GM12878 (cell line): ENCODE measurements around the gene CDK16. TPM values are rescaled to one million over a fixed set of nuclear protein-coding genes. Genes with fewer than 3 reads are reported as not detected.

Experiments
- ATAC-seq: fragments of 200-7000 bp; cut with Tn5 transposase; 3 replicates; pipeline ENCODE4 v1.9.1; 2020; ENCODE audit warnings: mild to moderate bottlenecking, moderate library complexity
- BruUV-seq: library from RNA; stranded (reverse); fragments of 400-500 nt; replicated peaks from 2 replicates; lab custom pipeline; 2021; lab: Mats Ljungman, UMichigan
- CTCF ChIA-PET: fragments of 300-600 bp; sonication (Branson Sonifier 250); formaldehyde crosslinking; extraction: SDS; loops from one replicate; lab custom pipeline; 2021; ENCODE audit warnings: inconsistent platforms; lab: Yijun Ruan, JAX
- POLR2A ChIA-PET: fragments of 350-600 bp; formaldehyde crosslinking; extraction: SDS; loops from one replicate; lab custom pipeline; 2021; ENCODE audit warnings: inconsistent platforms; lab: Charles Lee
- RAD21 ChIA-PET: fragments of 300-600 bp; sonication (Branson Sonifier 250); formaldehyde crosslinking; loops from one replicate; lab custom pipeline; 2023; ENCODE audit warnings: antibody characterized with exemption; ENCODE audit not compliant: unreplicated experiment; lab: Charles Lee
- SMC1A ChIA-PET: fragments of 300-600 bp; sonication (Branson Sonifier 250); formaldehyde crosslinking; loops from one replicate; lab custom pipeline; 2023; ENCODE audit not compliant: unreplicated experiment, uncharacterized antibody; lab: Charles Lee
- DNase-seq: peaks from one replicate; pipeline ENCODE4 v3.0.0-alpha.2; 2011; ENCODE audit warnings: low read depth, low spot score
- FAIRE-seq: peaks from 3 replicates; lab custom pipeline; 2011; peaks lifted over from hg19 to GRCh38; lab: Jason Lieb, UNC
- H2AFZ ChIP-seq: 2 replicates; pipeline ENCODE4 v1.6.0; 2011; ENCODE audit warnings: low read depth, low read length, control low read depth; ENCODE audit not compliant: control insufficient read depth
- H3K27ac ChIP-seq: 2 replicates; pipeline ENCODE4 v1.5.1; 2011; ENCODE audit warnings: control low read depth; ENCODE audit not compliant: control insufficient read depth, insufficient read depth
- H3K27me3 ChIP-seq, 2 experiments: replicated peaks in 1 of 2; 2 replicates each; pipeline versions ENCODE4 v1.6.0 to v1.6.1; 2011; ENCODE audit warnings: low read length in 1 of 2; ENCODE audit not compliant: control insufficient read depth in 2 of 2, insufficient read depth in 2 of 2
- H3K36me3 ChIP-seq, 2 experiments: 2 replicates each; pipeline ENCODE4 v1.5.1; 2011; ENCODE audit warnings: low read length in 1 of 2; ENCODE audit not compliant: control insufficient read depth in 2 of 2, insufficient read depth in 2 of 2
- H3K4me1 ChIP-seq: 2 replicates; pipeline ENCODE4 v1.6.1; 2011; ENCODE audit warnings: mild to moderate bottlenecking, low read length, moderate library complexity, mixed read lengths; ENCODE audit not compliant: control insufficient read depth, insufficient read depth
- H3K4me2 ChIP-seq: 2 replicates; pipeline ENCODE4 v1.6.0; 2011; ENCODE audit warnings: control low read depth; ENCODE audit not compliant: control insufficient read depth, insufficient read depth
- H3K4me3 ChIP-seq: fragments of 200-600 bp; sonication (generic); 2 replicates; pipeline ENCODE4 v1.5.1; 2016
- H3K79me2 ChIP-seq: 2 replicates; pipeline ENCODE4 v1.6.0; 2011; ENCODE audit warnings: low read length; ENCODE audit not compliant: control insufficient read depth, insufficient read depth
- H3K9ac ChIP-seq: 2 replicates; pipeline ENCODE4 v1.8.0; 2011; ENCODE audit warnings: low read length, control low read depth, mixed read lengths; ENCODE audit not compliant: control insufficient read depth, insufficient read depth
- H3K9me3 ChIP-seq: replicated peaks from 3 replicates; pipeline ENCODE4 v1.5.1; 2011; ENCODE audit warnings: mild to moderate bottlenecking, low read length; ENCODE audit not compliant: control insufficient read depth, insufficient read depth
- H4K20me1 ChIP-seq: 2 replicates; pipeline ENCODE4 v1.6.0; 2011; ENCODE audit not compliant: control insufficient read depth, insufficient read depth
- ETV6 ChIP-seq, 2 experiments: fragments of 450-650 bp in 1 of 2; IDR thresholded peaks in 1 of 2; conservative IDR thresholded peaks in 1 of 2; 2 replicates each; pipeline ENCODE4 v1.6.1; 2014; ENCODE audit warnings: antibody characterized with exemption in 1 of 2, borderline replicate concordance in 1 of 2, low read depth in 1 of 2, mild to moderate bottlenecking in 1 of 2, moderate library complexity in 1 of 2
- IRF3 ChIP-seq: fragments of 450-650 bp; IDR thresholded peaks from 2 replicates; pipeline ENCODE4 v1.6.1; 2014; ENCODE audit warnings: mild to moderate bottlenecking
- LARP7 ChIP-seq: fragments of 450-650 bp; IDR thresholded peaks from 2 replicates; pipeline ENCODE4 v1.6.1; 2017; ENCODE audit warnings: mild to moderate bottlenecking
- MEF2B ChIP-seq: fragments of 450-650 bp; IDR thresholded peaks from 2 replicates; pipeline ENCODE4 v1.6.1; 2018; ENCODE audit warnings: mild to moderate bottlenecking, moderate library complexity; ENCODE audit not compliant: partially characterized antibody, poor library complexity, severe bottlenecking
- NFXL1 ChIP-seq: fragments of 450-650 bp; IDR thresholded peaks from 2 replicates; pipeline ENCODE4 v1.6.1; 2017; ENCODE audit warnings: antibody characterized with exemption, mild to moderate bottlenecking, borderline replicate concordance
- NFYB ChIP-seq: IDR thresholded peaks from 2 replicates; pipeline ENCODE4 v1.6.1; 2011; ENCODE audit warnings: low read depth, mild to moderate bottlenecking, low read length, improper control_type of control experiment, moderate library complexity; ENCODE audit not compliant: insufficient read depth
- POLR2AphosphoS5 ChIP-seq: IDR thresholded peaks from 2 replicates; pipeline ENCODE4 v1.6.1; 2011; ENCODE audit warnings: mild to moderate bottlenecking, low read length, inconsistent platforms
- RELA ChIP-seq: fragments of 450-650 bp; IDR thresholded peaks from 2 replicates; pipeline ENCODE4 v1.8.0; 2014; ENCODE audit warnings: borderline replicate concordance; ENCODE audit not compliant: partially characterized antibody
- RELB ChIP-seq: fragments of 450-650 bp; IDR thresholded peaks from 2 replicates; pipeline ENCODE4 v1.6.1; 2017; ENCODE audit warnings: low read depth, mild to moderate bottlenecking, moderate library complexity
- ZBTB4 ChIP-seq: fragments of 450-650 bp; formaldehyde crosslinking; IDR thresholded peaks from 2 replicates; pipeline ENCODE4 v1.4.0; 2022; ENCODE audit warnings: mild to moderate bottlenecking, moderate library complexity
- WGBS: methylation state at CpG from one replicate; pipeline ENCODE4 v1.1.6; 2016; ENCODE audit warnings: low lambda C conversion rate; ENCODE audit not compliant: insufficient replicate concordance, insufficient coverage; ENCODE audit errors: missing lambda C conversion rate; 5-methylcytosine and 5-hydroxymethylcytosine counted together
- in situ Hi-C: fragments of 300-500 bp; cut with MboI; formaldehyde crosslinking; loops from 9 replicates; pipeline ENCODE4 v1.14.3; 2018; ENCODE audit warnings: mixed read lengths
- intact Hi-C: fragments of 100-400 bp; cut with micrococcal nuclease; formaldehyde crosslinking; loops from one replicate; pipeline ENCODE4 v1.14.2; 2022; ENCODE audit not compliant: unreplicated experiment
- polyA plus RNA-seq, 11 experiments: library from polyadenylated mRNA; depleted of rRNA in 4 of 11; unstranded in 6 of 11; stranded (reverse) in 5 of 11; fragments of >200 nt; fragmentation: Nextera tagmentation in 4 of 11; fragmentation: Illumina TruSeq in 1 of 11; extraction: Ambion mirVana in 4 of 11; extraction: Trizol in 1 of 11; gene quantifications; 1 replicate in 1 of 11; 2 replicates in 10 of 11; pipeline versions ENCODE4 v1.2.1 to v1.2.3, GENCODE V29; 2011 to 2016; ENCODE audit warnings: inconsistent platforms in 2 of 11, missing spikeins in 2 of 11, low read depth in 1 of 11
- total RNA-seq, 4 experiments: library from RNA; depleted of rRNA in 3 of 4; stranded (reverse); fragments of >200 nt in 3 of 4; fragmentation: Illumina TruSeq in 1 of 4; extraction: Trizol in 1 of 4; gene quantifications; 2 replicates each; pipeline versions ENCODE4 v1.2.1 to v1.2.3, GENCODE V29; 2013 to 2021

Gene CDK16
- total and polyA plus RNA-seq, 10 of the 15 experiments (the other 5 are each of a cell fraction or from before 2014, with no cell fraction given): 2.4 to 75.1 (median 48.2) TPM

GRCh38 chrX:47179221-47179927 is 39.1 kb upstream of the CDK16 start:
- ChIA-PET RAD21 (no interaction called here), POLR2A (no interaction called here), SMC1A (no interaction called here)
- intact Hi-C loops: no loop called here
- Histone ChIP-seq H3K9ac (no peak overlapping the region), H2AFZ (no peak overlapping the region), H3K36me3 (peaks cover 0 to 19% of the 10 kb centered on the region in 2 experiments; a peak in 3 of 4 replicates), H3K27ac (no peak overlapping the region), H3K4me1 (no peaks in the 10 kb centered on the region), H3K27me3 (no peaks in the 10 kb centered on the region; a peak in 1 of 4 replicates), H3K79me2 (no peaks in the 10 kb centered on the region), H3K9me3 (no peaks in the 10 kb centered on the region), H3K4me3 (no peak overlapping the region)
- BruUV-seq: no TSS peak
- FAIRE-seq (no peak), DNase-seq (no peak), ATAC-seq (no peak)
- 62% methylated on average over 14 of the region's 14 CpGs for WGBS
- TF ChIP-seq NFXL1: no peak
- TF ChIP-seq, all 136 proteins: peak for 0
- in situ Hi-C loops: no loop called here
- Histone ChIP-seq H4K20me1 (no peaks in the 10 kb centered on the region), H3K4me2 (no peak overlapping the region)
- CTCF ChIA-PET: no interaction called here

GRCh38 chrX:47179928-47180255 is 38.6 kb upstream of the CDK16 start:
- Histone ChIP-seq H3K4me1 (no peaks in the 10 kb centered on the region), H3K9me3 (no peaks in the 10 kb centered on the region), H3K9ac (no peak overlapping the region), H3K79me2 (no peaks in the 10 kb centered on the region), H3K36me3 (peaks cover 0 to 19% of the 10 kb centered on the region in 2 experiments; a peak in 3 of 4 replicates), H3K27me3 (no peaks in the 10 kb centered on the region; a peak in 1 of 4 replicates), H2AFZ (no peak overlapping the region), H4K20me1 (no peaks in the 10 kb centered on the region), H3K4me2 (no peak overlapping the region), H3K4me3 (no peak overlapping the region), H3K27ac (no peak overlapping the region)
- no TSS peak for BruUV-seq
- DNase-seq (no peak), FAIRE-seq (no peak), ATAC-seq (no peak)
- no peak for TF ChIP-seq RELA
- no peak for TF ChIP-seq ZBTB4 (CRISPR knock-in tag)
- no peak for TF ChIP-seq MEF2B
- no peak for TF ChIP-seq IRF3
- no peak for TF ChIP-seq ETV6 (conservative IDR thresholded peaks at IDR 0.05 in 1 of 2, IDR thresholded peaks at IDR 0.05 in 1 of 2; ENCODE audit: borderline replicate concordance in 1 of 2, low read depth in 1 of 2)
- TF ChIP-seq POLR2AphosphoS5: no peak
- no peak for TF ChIP-seq RELB
- no peak for TF ChIP-seq NFYB
- no peak for TF ChIP-seq LARP7
- intact Hi-C loops: no loop called here
- in situ Hi-C loops: no loop called here
- SMC1A ChIA-PET: no interaction called here
- CTCF ChIA-PET: no interaction called here
- POLR2A ChIA-PET: no interaction called here
- RAD21 ChIA-PET: no interaction called here
- 68% methylated on average over 18 of the region's 18 CpGs for WGBS
